Mucosa of descending colon (tissue), 3 donors: ENCODE data around the gene PIP. TPM values are rescaled to one million over a fixed set of nuclear protein-coding genes. Genes with fewer than 3 reads are reported as not detected.
"Not testable (repeated sequence)": the region's sequence is repeated elsewhere in the genome, so short reads cannot be mapped to it uniquely, and the experiment has no call there.

ENCODE experiments used
- ATAC-seq: fragments of 200-7000 bp; cut with Tn5 transposase; one replicate; pipeline ENCODE4 v1.9.1; 2020; ENCODE audit warnings: mild to moderate bottlenecking, moderate library complexity
- DNase-seq, 3 donors: peaks; one replicate each; pipeline ENCODE4 v3.0.0-alpha.2; 2020
- H3K36me3 ChIP-seq: fragments of 200-600 bp; one replicate; pipeline ENCODE4 v1.8.0; 2021; ENCODE audit warnings: low read depth, mild to moderate bottlenecking
- H3K4me1 ChIP-seq: fragments of 200-600 bp; one replicate; pipeline ENCODE4 v1.8.0; 2021; ENCODE audit warnings: low read depth, mild to moderate bottlenecking
- H3K4me3 ChIP-seq: fragments of 200-600 bp; one replicate; pipeline ENCODE4 v1.8.0; 2021; ENCODE audit warnings: mild to moderate bottlenecking
- H3K9me3 ChIP-seq: fragments of 200-600 bp; one replicate; pipeline ENCODE4 v1.8.0; 2021; ENCODE audit warnings: mild to moderate bottlenecking
- intact Hi-C, 2 donors: fragments of 100-400 bp; cut with DNase I in 1 of 2; cut with micrococcal nuclease in 1 of 2; formaldehyde crosslinking; loops; one replicate each; pipeline versions ENCODE4 v1.11.0 to v1.11.1; 2022; cut with DNase I, micrococcal nuclease
- total RNA-seq, 3 donors: library from RNA; stranded (reverse); fragmentation: NEBNext Ultra II Directional in 2 of 3; extraction: Animal tissue kit (Norgen Biotek cat#: 25700) in 2 of 3; gene quantifications; one replicate each; pipeline versions ENCODE4 v1.2.1 to v1.2.4, GENCODE V29; 2021 to 2023
- TF ChIP-seq, protein P1 (sequence below): fragments of 200-600 bp; IDR thresholded peaks from one replicate; pipeline ENCODE4 v1.8.0; 2022; ENCODE audit warnings: antibody characterized with exemption, mild to moderate bottlenecking
- donor health status: DM: no; HTN: no; CAD: no; lungs with moderate emphysema.
- donor health status: DM: no; HTN: no; CAD: no.
- donor health status: DM: no; HTN: yes; CAD: no.

PIP gene
- total RNA-seq, 3 donors from 2014 or later: not detected

DNA sequence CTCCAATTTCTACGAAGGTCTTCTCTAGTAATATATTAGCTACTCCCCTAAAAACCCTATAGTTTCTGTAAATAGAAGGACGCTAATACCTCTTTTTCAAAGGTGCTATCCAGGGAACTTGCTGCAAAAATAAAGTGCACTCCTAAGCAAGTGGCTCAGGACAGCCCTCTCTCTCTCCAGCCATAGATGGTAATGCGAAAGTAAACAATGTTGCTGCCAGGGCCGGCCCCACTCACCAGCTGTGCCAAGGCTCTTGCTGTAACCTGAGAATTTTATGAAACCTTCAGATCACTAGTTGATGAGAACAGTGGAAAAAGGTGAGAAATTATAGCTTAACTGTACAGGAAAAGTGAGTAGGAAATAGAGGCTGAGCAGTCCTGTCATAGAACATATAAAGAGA lies 40.5 kb downstream of the PIP start:
- TF ChIP-seq, protein P1, sequence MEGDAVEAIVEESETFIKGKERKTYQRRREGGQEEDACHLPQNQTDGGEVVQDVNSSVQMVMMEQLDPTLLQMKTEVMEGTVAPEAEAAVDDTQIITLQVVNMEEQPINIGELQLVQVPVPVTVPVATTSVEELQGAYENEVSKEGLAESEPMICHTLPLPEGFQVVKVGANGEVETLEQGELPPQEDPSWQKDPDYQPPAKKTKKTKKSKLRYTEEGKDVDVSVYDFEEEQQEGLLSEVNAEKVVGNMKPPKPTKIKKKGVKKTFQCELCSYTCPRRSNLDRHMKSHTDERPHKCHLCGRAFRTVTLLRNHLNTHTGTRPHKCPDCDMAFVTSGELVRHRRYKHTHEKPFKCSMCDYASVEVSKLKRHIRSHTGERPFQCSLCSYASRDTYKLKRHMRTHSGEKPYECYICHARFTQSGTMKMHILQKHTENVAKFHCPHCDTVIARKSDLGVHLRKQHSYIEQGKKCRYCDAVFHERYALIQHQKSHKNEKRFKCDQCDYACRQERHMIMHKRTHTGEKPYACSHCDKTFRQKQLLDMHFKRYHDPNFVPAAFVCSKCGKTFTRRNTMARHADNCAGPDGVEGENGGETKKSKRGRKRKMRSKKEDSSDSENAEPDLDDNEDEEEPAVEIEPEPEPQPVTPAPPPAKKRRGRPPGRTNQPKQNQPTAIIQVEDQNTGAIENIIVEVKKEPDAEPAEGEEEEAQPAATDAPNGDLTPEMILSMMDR: no peak
- no peak overlapping the region for H3K4me3 ChIP-seq
- H3K9me3 ChIP-seq: peaks cover 9% of the 10 kb centered on the region
- no peaks in the 10 kb centered on the region for H3K4me1 ChIP-seq
- ATAC-seq (peak; percentile 96), DNase-seq (peak; percentile 63 to 79 (median 68))
- intact Hi-C loops: no loop called here
- no peaks in the 10 kb centered on the region for H3K36me3 ChIP-seq

GRCh38 chr7:143176128-143176527 lies 44.3 kb downstream of the PIP start:
- TF ChIP-seq, protein P1: no peak
- Histone ChIP-seq H3K4me3 (no peak overlapping the region), H3K9me3 (peaks cover 20% of the 10 kb centered on the region), H3K4me1 (no peaks in the 10 kb centered on the region), H3K36me3 (no peaks in the 10 kb centered on the region)
- ATAC-seq (no peak), DNase-seq (no peak)
- intact Hi-C loops: no loop called here

- no peak for ATAC-seq
- peaks cover 20% of the 10 kb centered on the region for H3K9me3 ChIP-seq
- no peak for DNase-seq
- intact Hi-C loops: no loop called here
- TF ChIP-seq, protein P1: no peak
- no peak overlapping the region for H3K4me3 ChIP-seq
- H3K4me1 ChIP-seq: no peaks in the 10 kb centered on the region
- no peaks in the 10 kb centered on the region for H3K36me3 ChIP-seq
Observed at GRCh38 chr7:143177374-143178119, 45.7 kb downstream of the PIP start.

DNA sequence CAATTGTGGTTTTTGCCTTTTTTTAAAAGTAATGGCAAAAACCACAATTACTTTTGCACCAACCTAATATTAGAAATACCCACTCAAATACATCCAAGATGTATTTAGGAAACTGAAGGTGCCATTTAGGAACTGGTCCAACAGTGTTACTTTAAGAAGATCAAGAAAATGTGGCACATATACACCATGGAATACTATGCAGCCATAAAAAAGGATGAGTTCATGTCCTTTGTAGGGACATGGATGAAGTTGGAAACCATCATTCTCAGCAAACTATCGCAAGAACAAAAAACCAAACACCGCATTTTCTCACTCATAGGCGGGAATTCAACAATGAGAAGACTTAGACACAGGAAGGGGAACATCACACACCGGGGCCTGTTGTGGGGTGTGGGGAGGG lies 48.9 kb downstream of the PIP start:
- ATAC-seq, H3K36me3 ChIP-seq, H3K4me3 ChIP-seq, DNase-seq, intact Hi-C loops, H3K4me1 ChIP-seq: not testable (repeated sequence)
- peaks cover 20% of the 10 kb centered on the region for H3K9me3 ChIP-seq

GRCh38 chr7:143181349-143181748 lies 49.5 kb downstream of the PIP start:
- Histone ChIP-seq H3K4me3 (no peak overlapping the region), H3K36me3 (no peaks in the 10 kb centered on the region), H3K9me3 (peaks cover 20% of the 10 kb centered on the region), H3K4me1 (no peaks in the 10 kb centered on the region)
- peak; percentile 38 for ATAC-seq
- intact Hi-C loops: no loop called here
- TF ChIP-seq, protein P1: no peak
- no peak for DNase-seq

GRCh38 chr7:143183024-143183423 lies 51.1 kb downstream of the PIP start, which contains the start of gene TAS2R39:
TAS2R39 (plus strand) TSS chr7:143183419; CDS start chr7:143183419, 0 bp downstream.
- Histone ChIP-seq H3K4me1 (no peaks in the 10 kb centered on the region), H3K9me3 (peaks cover 4% of the 10 kb centered on the region), H3K4me3 (no peak within 1 kb of the TSS), H3K36me3 (no peaks in the 10 kb centered on the region)
- intact Hi-C loops: no loop called here
- TF ChIP-seq, protein P1: no peak
- ATAC-seq: no peak
- DNase-seq: no peak
